Astrocyte (in vitro differentiated cells and primary cell): Measurements from ENCODE around the gene UVRAG. TPM values are rescaled to one million over a fixed set of nuclear protein-coding genes. Genes with fewer than 3 reads are reported as not detected.

Experiments
- DNase-seq: peaks from one replicate; pipeline ENCODE4 v3.0.0-alpha.2; 2010; ENCODE audit warnings: low read depth
- FAIRE-seq: peaks from 2 replicates; lab custom pipeline; 2011; peaks lifted over from hg19 to GRCh38; lab: Jason Lieb, UNC
- H2AFZ ChIP-seq: 2 replicates; pipeline ENCODE4 v1.6.0; 2012; ENCODE audit warnings: low read depth, low read length, inconsistent platforms
- H3K27ac ChIP-seq: 2 replicates; pipeline ENCODE4 v1.5.1; 2011; ENCODE audit warnings: low read depth, low read length, inconsistent platforms
- H3K27me3 ChIP-seq: 2 replicates; pipeline ENCODE4 v1.6.0; 2011; ENCODE audit warnings: low read length, inconsistent platforms; ENCODE audit not compliant: insufficient read depth
- H3K36me3 ChIP-seq: 2 replicates; pipeline ENCODE4 v1.5.1; 2011; ENCODE audit warnings: low read length, inconsistent platforms; ENCODE audit not compliant: insufficient read depth
- H3K4me1 ChIP-seq: 2 replicates; pipeline ENCODE4 v1.5.1; 2011; ENCODE audit warnings: low read length, inconsistent platforms; ENCODE audit not compliant: insufficient read depth
- H3K4me2 ChIP-seq: 2 replicates; pipeline ENCODE4 v1.6.0; 2012; ENCODE audit warnings: low read length, inconsistent platforms
- H3K4me3 ChIP-seq: 2 replicates; pipeline ENCODE4 v1.5.1; 2011; ENCODE audit warnings: low read depth, mild to moderate bottlenecking, low read length, inconsistent platforms; ENCODE audit not compliant: insufficient read depth
- H3K79me2 ChIP-seq: 2 replicates; pipeline ENCODE4 v1.6.0; 2012; ENCODE audit warnings: mild to moderate bottlenecking, low read length, inconsistent platforms; ENCODE audit not compliant: insufficient read depth
- H3K9ac ChIP-seq: 2 replicates; pipeline ENCODE4 v1.6.0; 2012; ENCODE audit warnings: mild to moderate bottlenecking, low read length, inconsistent platforms
- H3K9me3 ChIP-seq: 2 replicates; pipeline ENCODE4 v1.5.1; 2012; ENCODE audit warnings: low read depth, mild to moderate bottlenecking, low read length, inconsistent platforms; ENCODE audit not compliant: insufficient read depth
- H4K20me1 ChIP-seq: 2 replicates; pipeline ENCODE4 v1.6.0; 2012; ENCODE audit warnings: low read length, inconsistent platforms; ENCODE audit not compliant: insufficient read depth
- H3K27ac Mint-ChIP-seq: one replicate; pipeline ENCODE4 v1.8.0; 2021; ENCODE audit warnings: mild to moderate bottlenecking, mixed read lengths; ENCODE audit not compliant: unreplicated experiment
- H3K27me3 Mint-ChIP-seq: one replicate; pipeline ENCODE4 v1.8.0; 2021; ENCODE audit warnings: low read depth, mixed read lengths; ENCODE audit not compliant: unreplicated experiment
- H3K36me3 Mint-ChIP-seq: one replicate; pipeline ENCODE4 v1.8.0; 2021; ENCODE audit warnings: low read depth, mixed read lengths; ENCODE audit not compliant: unreplicated experiment
- H3K4me1 Mint-ChIP-seq: one replicate; pipeline ENCODE4 v1.8.0; 2021; ENCODE audit warnings: low read depth, mixed read lengths; ENCODE audit not compliant: unreplicated experiment
- H3K4me3 Mint-ChIP-seq: one replicate; pipeline ENCODE4 v1.8.0; 2021; ENCODE audit warnings: mild to moderate bottlenecking, moderate library complexity, mixed read lengths; ENCODE audit not compliant: unreplicated experiment
- H3K9me3 Mint-ChIP-seq: one replicate; pipeline ENCODE4 v1.8.0; 2021; ENCODE audit warnings: mild to moderate bottlenecking, mixed read lengths; ENCODE audit not compliant: unreplicated experiment
- EZH2 ChIP-seq: IDR thresholded peaks from 2 replicates; pipeline ENCODE4 v1.6.1; 2012; ENCODE audit warnings: mild to moderate bottlenecking, low read length, inconsistent platforms; ENCODE audit not compliant: insufficient read depth
- total RNA-seq: library from RNA; stranded (reverse); gene quantifications from 2 replicates; pipeline ENCODE4 v1.2.1, GENCODE V29; 2021
- TF ChIP-seq, protein P1 (sequence below): IDR thresholded peaks from 2 replicates; pipeline ENCODE4 v1.5.1; 2011; ENCODE audit warnings: low read depth, mild to moderate bottlenecking, inconsistent platforms, low read length, moderate library complexity; ENCODE audit not compliant: insufficient read depth

Gene UVRAG
- total RNA-seq, 1 donor from 2014 or later: 15.3 TPM

DNA sequence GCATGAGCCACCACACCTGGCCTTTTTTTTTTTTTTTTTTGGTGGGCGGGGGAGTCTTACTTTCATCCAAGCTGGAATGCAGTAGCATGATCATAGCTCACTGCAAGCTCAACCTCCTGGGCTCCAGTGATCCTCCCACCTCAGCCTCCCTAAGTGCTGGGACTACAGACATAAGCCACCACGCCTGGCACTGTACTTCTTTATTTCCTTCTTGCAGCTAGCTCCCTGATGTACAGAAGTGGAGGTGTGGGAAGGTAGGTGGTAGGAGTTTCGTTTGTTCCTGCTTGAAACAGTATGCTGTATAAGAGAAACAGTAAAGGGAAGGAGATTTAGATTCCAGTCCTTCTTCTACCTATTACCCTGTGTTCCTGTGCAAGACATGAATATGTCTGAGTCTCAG is 319.2 kb downstream of the UVRAG start:
- H3K27ac Mint-ChIP-seq: no peak overlapping the region
- FAIRE-seq (no peak), DNase-seq (no peak)
- Histone ChIP-seq H3K9ac (no peak overlapping the region), H3K4me2 (no peak overlapping the region), H4K20me1 (peaks cover 3% of the 10 kb centered on the region), H2AFZ (no peak overlapping the region), H3K36me3 (no peaks in the 10 kb centered on the region), H3K27me3 (no peaks in the 10 kb centered on the region), H3K79me2 (no peaks in the 10 kb centered on the region), H3K4me3 (no peak overlapping the region), H3K27ac (no peak overlapping the region), H3K4me1 (no peaks in the 10 kb centered on the region), H3K9me3 (no peaks in the 10 kb centered on the region)
- TF ChIP-seq, protein P1, sequence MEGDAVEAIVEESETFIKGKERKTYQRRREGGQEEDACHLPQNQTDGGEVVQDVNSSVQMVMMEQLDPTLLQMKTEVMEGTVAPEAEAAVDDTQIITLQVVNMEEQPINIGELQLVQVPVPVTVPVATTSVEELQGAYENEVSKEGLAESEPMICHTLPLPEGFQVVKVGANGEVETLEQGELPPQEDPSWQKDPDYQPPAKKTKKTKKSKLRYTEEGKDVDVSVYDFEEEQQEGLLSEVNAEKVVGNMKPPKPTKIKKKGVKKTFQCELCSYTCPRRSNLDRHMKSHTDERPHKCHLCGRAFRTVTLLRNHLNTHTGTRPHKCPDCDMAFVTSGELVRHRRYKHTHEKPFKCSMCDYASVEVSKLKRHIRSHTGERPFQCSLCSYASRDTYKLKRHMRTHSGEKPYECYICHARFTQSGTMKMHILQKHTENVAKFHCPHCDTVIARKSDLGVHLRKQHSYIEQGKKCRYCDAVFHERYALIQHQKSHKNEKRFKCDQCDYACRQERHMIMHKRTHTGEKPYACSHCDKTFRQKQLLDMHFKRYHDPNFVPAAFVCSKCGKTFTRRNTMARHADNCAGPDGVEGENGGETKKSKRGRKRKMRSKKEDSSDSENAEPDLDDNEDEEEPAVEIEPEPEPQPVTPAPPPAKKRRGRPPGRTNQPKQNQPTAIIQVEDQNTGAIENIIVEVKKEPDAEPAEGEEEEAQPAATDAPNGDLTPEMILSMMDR: no peak
- no peak for TF ChIP-seq EZH2
- peaks cover 6% of the 10 kb centered on the region for H3K36me3 Mint-ChIP-seq
- peaks cover 6% of the 10 kb centered on the region for H3K4me1 Mint-ChIP-seq
- H3K9me3 Mint-ChIP-seq: no peaks in the 10 kb centered on the region
- no peak overlapping the region for H3K4me3 Mint-ChIP-seq
- no peaks in the 10 kb centered on the region for H3K27me3 Mint-ChIP-seq

DNA sequence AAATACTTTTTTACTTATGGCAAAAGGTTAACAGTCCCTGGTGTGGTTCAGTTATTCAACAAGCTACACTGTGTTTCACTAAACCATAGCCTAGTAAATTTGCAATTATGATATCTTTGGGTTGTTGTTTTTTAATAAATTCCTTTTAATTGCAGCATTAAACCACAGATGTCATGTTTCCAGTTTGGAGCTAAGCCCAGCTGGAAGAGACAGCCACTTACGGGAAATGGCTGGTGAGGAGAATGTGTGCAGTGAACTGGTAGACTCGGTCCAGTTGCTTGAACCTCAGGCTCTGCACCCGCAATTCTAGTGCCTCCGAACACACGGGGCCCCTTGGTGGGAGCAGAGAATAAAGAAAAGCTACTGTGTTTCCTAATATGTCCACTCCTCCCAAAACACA is 320.5 kb downstream of the UVRAG start:
- Histone ChIP-seq H3K79me2 (no peaks in the 10 kb centered on the region), H2AFZ (no peak overlapping the region), H3K27me3 (no peaks in the 10 kb centered on the region), H3K4me3 (no peak overlapping the region), H3K4me2 (no peak overlapping the region), H3K9ac (no peak overlapping the region), H3K36me3 (no peaks in the 10 kb centered on the region), H3K9me3 (no peaks in the 10 kb centered on the region), H3K4me1 (no peaks in the 10 kb centered on the region), H4K20me1 (no peaks in the 10 kb centered on the region), H3K27ac (no peak overlapping the region)
- DNase-seq (no peak), FAIRE-seq (no peak)
- H3K9me3 Mint-ChIP-seq: no peaks in the 10 kb centered on the region
- H3K27ac Mint-ChIP-seq: no peak overlapping the region
- TF ChIP-seq, protein P1: no peak
- TF ChIP-seq EZH2: no peak
- H3K27me3 Mint-ChIP-seq: no peaks in the 10 kb centered on the region
- H3K4me3 Mint-ChIP-seq: no peak overlapping the region
- H3K4me1 Mint-ChIP-seq: peaks cover 6% of the 10 kb centered on the region
- H3K36me3 Mint-ChIP-seq: peaks cover 6% of the 10 kb centered on the region

DNA sequence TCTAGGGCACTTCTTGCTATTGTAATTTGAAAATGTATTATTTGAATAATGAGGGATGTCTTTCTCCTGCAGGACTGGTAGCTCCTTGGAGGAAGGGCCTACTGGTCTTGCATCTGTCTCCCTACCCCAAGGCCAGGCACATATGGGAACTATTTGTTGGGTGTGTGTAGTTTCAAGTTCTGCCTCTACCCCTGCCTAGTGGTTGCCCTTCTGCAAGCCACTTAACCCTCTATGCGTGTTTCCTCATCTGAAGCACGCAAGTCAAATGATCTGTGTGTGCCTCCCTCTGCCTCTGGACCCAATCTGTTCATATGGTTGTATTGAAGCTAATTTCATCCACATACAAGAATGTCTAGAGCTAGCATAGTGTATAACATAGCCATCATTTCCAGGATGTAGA is 324.3 kb downstream of the UVRAG start:
- H3K4me3 ChIP-seq: no peak overlapping the region
- TF ChIP-seq, protein P1: no peak
- TF ChIP-seq EZH2: no peak
- peaks cover 3% of the 10 kb centered on the region for H3K36me3 ChIP-seq
- peaks cover 2% of the 10 kb centered on the region for H3K9me3 Mint-ChIP-seq
- H3K4me2 ChIP-seq: no peak overlapping the region
- H3K27me3 Mint-ChIP-seq: no peaks in the 10 kb centered on the region
- no peak overlapping the region for H3K9ac ChIP-seq
- H3K4me1 Mint-ChIP-seq: peaks cover 12% of the 10 kb centered on the region
- H4K20me1 ChIP-seq: no peaks in the 10 kb centered on the region
- no peak for FAIRE-seq
- H3K4me1 ChIP-seq: no peaks in the 10 kb centered on the region
- H3K79me2 ChIP-seq: no peaks in the 10 kb centered on the region
- no peak overlapping the region for H3K27ac ChIP-seq
- no peaks in the 10 kb centered on the region for H3K9me3 ChIP-seq
- no peak overlapping the region for H3K27ac Mint-ChIP-seq
- no peaks in the 10 kb centered on the region for H3K27me3 ChIP-seq
- H3K4me3 Mint-ChIP-seq: no peak overlapping the region
- no peak for DNase-seq
- no peak overlapping the region for H2AFZ ChIP-seq
- H3K36me3 Mint-ChIP-seq: peaks cover 9% of the 10 kb centered on the region
